DMS153 treated with DMSO at 0.1 percent for 48 hours (cell line): ENCODE results near the gene DNAJA2.
"Not testable (repeated sequence)": the region's sequence is repeated elsewhere in the genome, so short reads cannot be mapped to it uniquely, and the experiment has no call there.

ENCODE experiments used
- DNase-seq: peaks from one replicate; lab custom pipeline; 2025; ENCODE audit not compliant: unreplicated experiment; lab: John Stamatoyannopoulos, UW

DNAJA2 gene

DNA sequence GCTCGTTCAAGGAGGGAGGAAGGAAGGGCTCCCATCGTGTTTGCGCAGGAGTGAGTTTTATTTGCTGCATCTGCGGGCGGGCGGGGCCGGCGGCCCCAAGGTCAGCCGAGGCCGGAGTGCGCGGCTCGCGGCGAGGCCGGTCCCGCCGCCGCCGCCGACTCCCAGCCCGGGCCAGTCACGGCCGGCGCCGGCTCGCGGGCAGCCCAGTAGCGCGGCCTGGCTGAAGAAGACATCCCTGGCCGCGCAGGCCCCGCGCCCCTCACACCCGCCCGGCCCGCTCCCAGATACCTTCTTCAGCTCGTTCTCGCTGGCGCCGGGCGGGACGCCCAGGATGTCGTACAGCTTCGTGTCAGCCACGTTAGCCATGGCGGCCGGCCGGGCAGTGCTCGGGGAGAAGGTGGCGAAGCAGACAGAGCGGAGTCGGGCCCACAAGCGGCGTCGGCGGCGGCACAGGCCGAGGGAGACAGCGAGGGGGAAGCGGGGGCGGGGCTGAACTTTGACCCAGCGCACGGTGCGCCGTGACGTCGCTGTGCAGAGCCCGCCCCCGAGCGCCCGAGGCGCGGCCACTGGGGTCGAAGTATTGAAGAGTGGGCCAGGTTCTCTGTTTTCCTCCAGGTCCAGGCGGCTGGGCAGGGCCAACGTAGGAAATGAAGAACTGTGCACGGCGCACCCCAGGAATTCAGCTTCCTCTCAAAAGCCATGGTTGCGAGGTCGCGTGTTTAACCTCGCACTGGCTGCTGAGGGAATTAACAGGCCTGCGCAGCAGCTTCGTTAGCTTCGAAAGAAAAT is at the start of gene DNAJA2:
DNAJA2 (minus strand) TSS at position 468 of the 789 bp plus-strand sequence; CDS start at position 366, 102 bp downstream.
- peak; percentile 20 for DNase-seq

DNA sequence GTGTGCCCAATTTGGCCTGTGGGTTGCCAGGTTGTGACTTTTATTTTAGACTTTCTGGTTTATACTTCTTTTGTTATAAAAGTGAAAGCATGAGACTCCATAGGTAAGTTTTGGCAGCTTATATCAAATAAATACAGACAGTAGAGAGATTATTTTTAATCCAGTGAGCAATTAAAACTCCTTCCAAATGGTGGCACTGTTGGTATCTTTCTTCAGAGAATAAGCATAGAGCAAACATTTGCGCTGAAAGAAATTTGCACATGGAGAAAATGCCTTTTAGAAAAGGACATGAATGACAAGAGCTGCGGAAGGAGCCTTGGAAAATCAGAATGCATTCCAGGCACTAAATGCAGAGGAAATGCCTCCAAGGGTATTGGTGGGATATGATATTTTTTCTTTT is 46.1 kb upstream of the DNAJA2 start:
- DNase-seq = no peak

DNA sequence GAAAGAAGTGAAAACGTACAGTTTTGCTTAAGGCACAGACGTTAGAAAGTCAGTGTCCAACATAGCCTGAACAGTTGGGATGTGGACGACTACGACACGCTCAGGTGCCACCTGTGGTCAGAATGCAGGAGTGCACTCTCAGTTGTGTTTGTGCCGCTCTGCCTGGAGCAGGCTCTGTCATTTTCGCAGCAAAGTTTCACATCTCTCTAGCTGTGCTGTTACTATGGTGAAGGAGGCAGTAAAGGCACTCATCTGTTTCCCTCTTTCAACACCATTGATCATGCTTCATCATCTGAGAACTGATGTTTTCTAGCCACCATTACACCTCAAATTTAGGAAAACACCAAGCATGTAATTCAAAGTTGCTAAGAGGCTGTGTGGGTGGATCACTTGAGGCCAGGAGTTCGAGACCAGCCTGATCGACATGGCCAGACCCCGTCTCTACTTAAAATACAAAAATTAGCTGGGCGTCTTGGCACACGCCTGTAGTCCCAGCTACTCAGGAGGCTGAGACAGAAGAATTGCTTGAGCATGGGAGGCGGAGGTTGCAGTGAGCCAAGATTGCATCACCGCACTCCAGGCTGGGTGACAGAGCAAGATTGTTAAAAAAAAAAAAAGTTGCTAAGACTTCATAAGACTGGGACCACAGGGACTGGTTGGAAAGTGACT is 44.9 kb upstream of the DNAJA2 start:
- DNase-seq = no peak

DNA sequence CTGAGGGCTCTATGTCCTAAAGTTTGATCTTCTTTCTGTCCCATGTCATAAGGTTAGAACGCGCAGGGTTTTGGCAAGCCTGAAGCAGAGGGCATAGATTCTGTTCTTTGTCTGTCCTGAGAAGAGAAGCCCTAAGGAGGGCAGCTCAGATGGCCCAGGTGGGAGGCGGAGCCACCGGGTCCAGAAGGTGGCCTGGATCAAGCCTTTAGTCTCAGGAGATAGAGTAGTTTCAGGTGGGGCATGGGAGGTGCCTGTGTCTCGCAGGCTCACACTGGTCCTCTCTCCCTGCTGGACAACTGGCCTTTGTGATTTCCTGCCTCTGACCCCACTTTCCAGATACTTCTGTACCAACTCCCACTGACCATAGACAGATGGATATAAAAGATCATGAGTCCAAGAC is 44.2 kb upstream of the DNAJA2 start:
- no peak for DNase-seq

DNA sequence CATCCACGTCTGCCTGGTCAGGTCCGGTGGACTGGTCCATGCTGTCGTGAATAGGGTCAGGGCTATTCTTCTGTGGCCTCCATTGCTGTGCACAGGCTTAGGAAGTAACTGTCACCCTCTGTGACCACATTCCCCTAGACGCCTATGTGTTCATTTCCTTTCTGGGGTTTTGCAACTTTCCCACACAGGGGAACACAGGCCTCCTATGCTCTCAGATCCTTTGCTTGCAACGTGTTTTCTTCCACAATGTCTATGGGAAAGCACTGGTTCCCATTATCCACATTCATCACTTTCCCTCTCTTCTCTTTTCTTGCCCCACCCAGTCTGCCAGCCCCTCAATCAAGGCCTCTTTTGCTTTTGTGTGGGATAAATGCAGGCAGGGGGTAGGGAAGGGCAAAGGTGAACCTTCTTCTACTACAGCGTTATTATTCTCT is 43.2 kb upstream of the DNAJA2 start:
- no peak for DNase-seq

DNA sequence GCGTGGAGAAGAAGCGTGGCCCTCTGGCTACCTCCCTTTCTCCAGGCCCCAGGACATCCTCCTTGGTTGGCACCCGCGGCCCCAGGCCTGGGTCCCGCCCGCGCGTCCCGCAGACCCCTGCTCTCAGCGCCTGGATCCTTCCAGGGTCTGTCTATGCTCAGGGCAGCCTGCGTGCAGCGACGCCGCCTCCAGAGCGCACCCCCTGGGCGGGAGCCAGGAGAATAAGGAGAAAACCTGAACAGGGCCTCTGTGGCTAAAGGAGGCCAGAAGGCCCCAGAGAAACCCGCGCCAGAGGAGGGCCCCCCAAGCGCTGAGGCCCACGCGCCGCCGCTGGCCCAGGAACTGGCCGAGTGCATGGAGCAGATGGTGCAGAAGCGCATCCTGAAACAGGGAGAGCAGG is 40.4 kb upstream of the DNAJA2 start:
- no peak for DNase-seq

DNA sequence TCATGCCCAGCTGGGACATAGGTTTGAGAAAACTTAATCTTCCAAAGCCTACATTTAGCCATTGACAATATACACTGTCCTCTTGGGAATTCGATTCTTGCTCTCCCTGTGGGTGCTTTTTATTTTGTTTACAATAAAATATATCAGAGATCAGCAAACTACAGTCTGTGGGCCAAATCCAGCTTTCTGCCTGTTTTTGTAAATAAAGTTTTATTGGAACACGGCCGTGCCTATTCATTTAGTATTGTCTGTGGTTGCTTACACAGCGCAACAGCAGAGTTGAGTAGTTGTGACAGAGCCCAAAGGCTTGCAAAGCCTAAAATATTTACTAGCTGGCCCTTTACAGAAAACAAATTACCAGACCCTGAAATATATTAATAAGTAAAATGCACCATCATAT is 39.7 kb upstream of the DNAJA2 start:
- no peak for DNase-seq

DNA sequence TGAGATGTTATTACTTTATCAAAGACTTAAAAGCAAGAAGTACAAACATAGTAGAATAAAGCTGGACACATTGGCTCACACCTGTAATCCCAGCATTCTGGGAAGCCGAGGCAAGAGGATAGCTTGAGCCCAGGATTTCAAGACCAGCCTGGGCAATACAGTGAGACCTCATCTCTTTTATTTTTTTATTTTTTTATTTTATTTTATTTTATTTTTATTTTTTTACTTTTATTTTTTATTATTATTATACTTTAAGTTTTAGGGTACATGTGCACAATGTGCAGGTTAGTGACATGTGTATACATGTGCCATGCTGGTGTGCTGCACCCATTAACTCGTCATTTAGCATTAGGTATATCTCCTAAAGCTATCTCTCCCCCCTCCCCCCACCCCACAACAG is 37.3 kb upstream of the DNAJA2 start:
- not testable (repeated sequence) for DNase-seq

DNA sequence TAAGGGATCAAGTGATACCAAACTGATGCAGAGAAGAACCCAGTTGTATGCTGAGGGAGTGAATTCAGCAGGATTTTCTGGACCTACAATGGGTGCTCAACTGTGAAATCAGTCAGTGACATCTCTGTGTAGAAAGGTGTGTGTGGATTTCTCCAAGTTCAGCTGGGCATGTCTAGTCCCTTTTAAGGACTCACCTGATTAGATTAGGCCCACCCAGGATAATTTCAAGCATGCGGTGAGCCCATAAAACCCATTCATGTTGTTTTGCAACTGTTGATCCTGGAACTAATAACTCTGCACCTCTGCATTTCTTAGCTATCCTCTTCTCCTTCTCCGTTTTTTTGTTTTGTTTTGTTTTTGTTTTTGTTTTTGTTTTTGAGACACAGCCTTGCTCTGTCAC is 35.1 kb upstream of the DNAJA2 start:
- DNase-seq = no peak

DNA sequence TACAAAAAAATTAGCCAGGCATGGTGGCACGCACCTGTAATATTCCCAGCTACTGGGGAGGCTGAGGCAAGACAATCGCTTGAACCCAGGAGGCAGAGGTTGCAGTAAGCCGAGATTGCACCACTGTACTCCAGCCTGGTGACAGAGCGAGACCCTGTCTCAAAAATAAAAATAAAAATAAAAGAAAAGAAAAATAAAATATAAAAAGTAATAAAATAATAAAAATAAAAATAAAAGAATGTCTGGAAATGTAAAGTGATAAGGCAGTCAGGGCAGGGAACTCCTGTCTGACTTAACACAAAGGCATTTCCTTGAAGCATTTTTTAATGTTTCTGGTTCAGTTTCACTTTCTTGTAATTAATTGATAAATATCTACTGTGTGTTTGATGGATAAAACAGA is 34.7 kb upstream of the DNAJA2 start:
- DNase-seq = no peak

DNA sequence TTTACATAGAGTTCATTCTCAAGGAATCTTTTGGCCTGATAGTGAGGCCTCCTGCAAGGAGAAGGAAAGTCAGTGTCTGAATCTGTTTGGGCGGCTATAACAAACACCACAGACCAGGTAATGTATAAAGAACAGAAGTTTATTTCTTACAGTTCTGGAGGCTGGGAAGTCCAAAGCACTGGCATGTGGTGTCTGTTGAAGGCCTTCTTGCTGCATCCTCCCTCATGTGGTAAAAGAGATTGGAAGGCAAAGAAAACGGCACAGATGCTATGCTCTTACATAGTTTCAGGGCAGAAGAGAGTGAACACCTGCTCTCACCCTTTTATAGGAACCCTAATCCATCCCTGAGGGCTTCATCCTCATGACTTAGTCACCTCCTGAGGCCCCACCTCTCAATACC is 31.2 kb upstream of the DNAJA2 start:
- no peak for DNase-seq

DNA sequence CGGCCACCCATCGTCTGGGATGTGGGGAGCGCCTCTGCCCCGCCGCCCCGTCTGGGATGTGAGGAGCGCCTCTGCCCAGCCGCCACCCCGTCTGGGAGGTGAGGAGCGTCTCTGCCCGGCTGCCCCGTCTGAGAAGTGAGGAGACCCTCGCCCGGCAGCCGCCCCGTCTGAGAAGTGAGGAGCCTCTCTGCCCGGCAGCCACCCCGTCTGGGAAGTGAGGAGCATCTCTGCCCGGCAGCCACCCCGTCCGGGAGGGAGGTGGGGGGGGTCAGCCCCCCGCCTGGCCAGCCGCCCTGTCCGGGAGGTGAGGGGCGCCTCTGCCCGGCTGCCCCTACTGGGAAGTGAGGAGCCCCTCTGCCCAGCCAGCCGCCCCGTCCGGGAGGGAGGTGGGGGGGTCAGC is 26.6 kb upstream of the DNAJA2 start:
- DNase-seq = not testable (repeated sequence)

DNA sequence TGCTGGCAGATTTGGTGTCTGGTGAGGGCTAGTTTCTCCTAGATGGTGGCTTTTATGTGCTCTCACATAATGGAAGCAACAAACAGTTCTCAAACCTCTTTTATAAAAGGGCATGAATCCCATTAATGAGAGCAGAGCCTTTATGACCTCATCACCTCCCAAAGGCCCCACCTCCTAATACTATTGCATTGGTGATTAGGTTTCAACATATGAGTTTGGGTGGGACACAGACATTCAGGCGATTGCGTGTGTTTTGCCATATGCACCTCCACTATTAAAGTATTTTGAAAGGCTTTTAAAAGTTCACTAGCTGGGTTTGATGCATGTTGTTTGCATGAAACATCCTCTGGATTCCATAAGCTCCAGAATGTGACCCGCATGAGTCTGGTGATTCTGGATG is 24.4 kb upstream of the DNAJA2 start:
- DNase-seq = no peak

DNA sequence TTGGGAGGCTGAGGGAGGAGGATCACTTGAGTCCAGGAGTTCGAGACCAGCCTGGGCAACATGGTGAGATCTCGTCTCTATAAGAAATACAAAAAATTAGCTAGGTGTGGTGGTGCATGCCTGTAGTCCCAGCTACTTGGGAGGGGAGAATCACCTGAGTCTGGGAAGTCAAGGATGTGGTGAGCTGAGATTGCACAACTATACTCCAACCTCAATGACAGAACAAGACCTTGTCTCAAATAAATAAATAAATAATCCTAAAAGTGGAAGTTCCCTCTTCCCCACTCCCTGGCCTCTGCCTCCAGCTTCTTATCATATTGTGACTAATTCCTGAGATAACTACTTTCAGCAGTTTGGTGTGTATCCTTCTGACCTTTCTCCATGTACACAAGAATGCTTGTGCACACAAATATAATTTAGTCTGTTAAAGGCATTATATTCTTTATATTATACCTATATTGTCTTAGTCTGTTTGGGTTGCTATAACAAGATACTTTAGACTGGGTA is 23.5 kb upstream of the DNAJA2 start:
- DNase-seq = no peak

DNA sequence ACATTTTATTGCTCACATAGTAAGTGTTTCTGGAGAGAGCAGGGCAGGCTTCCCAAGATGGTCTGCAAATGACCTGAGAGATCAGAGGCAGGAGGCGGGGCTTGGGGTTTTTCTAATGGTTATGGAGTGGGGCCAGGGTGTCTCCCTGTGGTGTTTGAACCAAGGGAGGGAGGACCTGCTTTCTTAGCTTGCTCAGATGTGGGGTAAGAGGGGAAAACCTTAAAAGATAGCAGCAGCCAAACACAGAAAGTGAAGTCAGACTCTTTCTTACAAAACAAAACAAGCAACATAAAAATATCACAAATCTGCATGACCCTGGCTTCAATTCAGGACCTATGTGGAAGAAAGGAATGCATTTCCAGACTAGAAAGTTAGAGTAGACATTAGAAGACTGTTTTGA is 22.9 kb upstream of the DNAJA2 start:
- no peak for DNase-seq

DNA sequence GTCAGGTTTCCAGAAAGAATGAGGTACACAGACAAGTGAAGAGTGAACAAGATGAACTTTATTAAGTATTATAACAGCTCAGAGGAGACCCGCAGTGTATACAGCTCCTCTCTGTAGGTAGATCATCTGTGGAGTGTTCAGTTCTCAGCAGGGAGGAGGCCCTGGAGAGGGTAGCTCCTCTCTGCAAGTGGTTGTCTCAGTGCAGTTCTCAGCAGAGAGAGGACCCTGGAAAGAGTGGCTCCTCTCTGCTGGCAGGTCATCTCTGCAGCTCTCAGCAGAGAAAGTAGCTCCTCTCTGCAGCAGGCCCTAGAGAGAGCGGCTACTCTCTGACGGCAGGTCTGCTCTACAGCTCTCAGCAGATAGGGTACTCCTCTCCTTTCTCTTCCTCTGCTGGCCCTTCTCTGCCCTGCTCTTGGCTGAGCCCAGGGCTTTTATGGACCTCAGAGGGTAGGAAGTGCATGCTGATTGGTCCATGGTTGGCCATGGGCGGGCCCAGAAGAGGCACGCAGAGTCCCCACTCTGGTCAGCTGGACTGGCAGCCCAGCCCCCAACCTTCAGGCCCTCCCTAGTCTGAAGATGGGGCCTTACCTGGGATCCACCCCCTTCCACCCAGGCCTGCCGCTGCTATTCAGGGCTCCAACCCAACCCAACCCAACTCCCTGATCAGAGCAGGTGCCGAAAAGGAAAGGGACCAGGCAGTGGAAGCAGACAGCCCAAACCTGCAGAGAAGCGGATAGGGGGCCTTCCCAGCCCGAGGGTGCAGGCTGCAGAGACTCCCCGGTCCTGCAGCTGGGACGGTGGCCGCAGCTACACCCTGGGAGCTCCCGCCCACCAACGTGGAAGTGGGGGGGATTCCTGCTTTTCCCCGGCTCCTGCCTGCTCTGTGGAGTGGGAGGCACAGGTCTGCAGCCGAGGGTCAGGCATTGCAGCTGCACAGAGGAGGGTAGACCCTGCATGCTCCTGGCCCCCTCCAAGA is 18.5 kb upstream of the DNAJA2 start:
- no peak for DNase-seq

DNA sequence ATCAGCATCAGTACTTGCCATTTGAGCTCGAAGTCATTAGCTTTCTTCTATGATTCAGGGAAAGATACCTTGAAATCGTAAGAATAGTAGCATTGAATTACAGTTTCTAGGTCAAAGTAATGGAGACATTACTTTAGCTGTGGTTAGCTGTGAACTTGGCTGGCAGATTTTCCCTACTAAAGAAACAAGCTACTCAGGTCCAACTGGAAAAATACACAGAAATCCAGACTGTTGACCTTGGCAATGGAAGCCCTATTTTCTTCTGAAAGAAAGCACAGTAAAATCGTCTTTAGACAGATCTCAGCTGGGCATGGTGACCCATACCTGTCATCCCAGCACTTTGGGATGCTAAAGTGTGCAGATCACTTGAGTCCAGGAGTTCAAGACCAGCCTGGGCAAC is 13.4 kb upstream of the DNAJA2 start:
- DNase-seq = no peak

DNA sequence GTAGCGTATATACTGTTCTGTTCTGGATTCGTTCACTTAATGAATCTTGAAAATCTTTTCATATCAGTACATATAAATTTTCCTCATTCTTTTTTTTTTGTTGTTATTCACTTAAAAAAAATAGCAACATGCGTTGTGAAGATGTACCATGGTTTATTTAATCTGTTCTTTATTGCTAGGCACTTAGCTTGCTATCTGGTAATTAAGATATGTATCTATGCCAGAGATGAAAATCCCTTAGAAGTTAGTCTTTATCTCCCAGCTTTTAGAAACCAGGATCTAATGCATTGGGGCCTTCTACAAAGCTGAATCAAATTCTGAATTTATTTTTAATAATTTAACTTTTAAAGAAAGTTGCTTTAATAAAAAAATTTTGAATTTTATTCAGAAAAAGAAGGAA is 13.0 kb upstream of the DNAJA2 start:
- no peak for DNase-seq

DNA sequence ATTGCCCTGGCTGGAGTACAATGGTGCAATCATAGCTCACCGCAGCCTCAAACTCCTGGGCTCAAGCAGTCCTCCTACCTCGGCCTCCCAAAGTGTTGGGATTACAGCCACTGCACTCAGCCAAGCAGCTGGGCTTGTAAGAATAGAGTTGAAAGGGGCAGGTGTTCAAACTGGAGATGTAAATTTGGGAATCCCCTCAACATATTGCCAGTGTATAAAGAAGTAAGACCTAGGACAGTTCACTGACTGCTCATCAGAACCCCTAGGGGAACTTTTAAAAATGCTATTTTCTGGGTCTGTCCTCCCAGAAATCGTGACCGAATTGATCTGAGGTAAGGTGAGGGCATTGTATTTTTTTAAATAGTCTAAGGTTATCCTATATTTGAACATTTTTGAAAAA is 8.9 kb upstream of the DNAJA2 start:
- DNase-seq = no peak

DNA sequence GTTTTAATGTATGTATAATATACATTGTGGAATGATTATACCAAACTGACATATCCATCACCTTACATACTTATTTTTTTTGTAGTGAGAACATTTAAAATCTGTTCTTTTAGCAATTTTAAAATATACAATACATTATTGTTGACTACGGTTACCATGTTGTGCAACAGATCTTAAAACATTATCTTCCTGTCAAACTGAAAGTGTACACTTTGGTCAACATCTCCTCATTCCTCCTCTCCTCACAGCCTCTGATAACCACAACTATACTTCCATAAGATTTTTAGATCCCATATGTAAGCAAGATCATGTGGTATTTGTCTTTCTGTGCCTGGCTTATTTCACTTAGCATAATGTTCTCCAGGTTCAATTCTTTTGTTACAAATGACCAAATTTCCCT is 7.5 kb upstream of the DNAJA2 start:
- DNase-seq = no peak

DNA sequence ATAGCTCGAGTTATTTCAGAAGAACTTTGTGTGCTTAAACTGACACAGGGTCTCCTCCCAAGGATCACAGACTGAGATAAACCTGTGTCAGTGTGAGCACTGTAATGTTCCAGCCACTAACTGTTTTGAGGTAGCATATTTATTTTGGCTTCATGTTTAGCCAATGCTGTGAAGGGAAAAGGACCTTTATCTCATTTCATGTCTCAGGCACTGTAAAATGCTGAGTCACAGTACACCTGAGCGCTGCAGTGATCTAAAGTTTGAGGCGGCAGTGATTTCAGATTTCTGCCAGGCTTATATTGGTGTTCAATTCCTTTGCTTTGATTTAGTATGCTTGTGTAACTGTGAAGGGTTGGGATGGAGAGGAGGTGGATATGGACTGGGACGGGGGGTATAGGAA is 3.1 kb upstream of the DNAJA2 start:
- DNase-seq = no peak
